ENCODE results near the gene WDR88. TPM values are rescaled to one million over a fixed set of nuclear protein-coding genes. Genes with fewer than 3 reads are reported as not detected.

WDR88 gene
- total RNA-seq, 1 donor from 2014 or later: not detected

- Mint-ChIP-seq H3K4me1 (ENCODE audit: unreplicated experiment) (no peaks in the 10 kb centered on the region), H3K4me3 (ENCODE audit: unreplicated experiment) (no peak overlapping the region), H3K36me3 (ENCODE audit: low read depth, unreplicated experiment) (no peaks in the 10 kb centered on the region), H3K27me3 (ENCODE audit: unreplicated experiment) (peaks cover 9% of the 10 kb centered on the region), H3K9me3 (ENCODE audit: unreplicated experiment) (no peaks in the 10 kb centered on the region), H3K27ac (ENCODE audit: unreplicated experiment) (no peak overlapping the region)
- no peak for TF ChIP-seq CTCF (IDR thresholded peaks at IDR 0.05; ENCODE audit: unreplicated experiment)
- no peak for DNase-seq (ENCODE audit: low spot score)
Measured at GRCh38 chr19:33195645-33196347, 63.9 kb downstream of the WDR88 start.

DNA sequence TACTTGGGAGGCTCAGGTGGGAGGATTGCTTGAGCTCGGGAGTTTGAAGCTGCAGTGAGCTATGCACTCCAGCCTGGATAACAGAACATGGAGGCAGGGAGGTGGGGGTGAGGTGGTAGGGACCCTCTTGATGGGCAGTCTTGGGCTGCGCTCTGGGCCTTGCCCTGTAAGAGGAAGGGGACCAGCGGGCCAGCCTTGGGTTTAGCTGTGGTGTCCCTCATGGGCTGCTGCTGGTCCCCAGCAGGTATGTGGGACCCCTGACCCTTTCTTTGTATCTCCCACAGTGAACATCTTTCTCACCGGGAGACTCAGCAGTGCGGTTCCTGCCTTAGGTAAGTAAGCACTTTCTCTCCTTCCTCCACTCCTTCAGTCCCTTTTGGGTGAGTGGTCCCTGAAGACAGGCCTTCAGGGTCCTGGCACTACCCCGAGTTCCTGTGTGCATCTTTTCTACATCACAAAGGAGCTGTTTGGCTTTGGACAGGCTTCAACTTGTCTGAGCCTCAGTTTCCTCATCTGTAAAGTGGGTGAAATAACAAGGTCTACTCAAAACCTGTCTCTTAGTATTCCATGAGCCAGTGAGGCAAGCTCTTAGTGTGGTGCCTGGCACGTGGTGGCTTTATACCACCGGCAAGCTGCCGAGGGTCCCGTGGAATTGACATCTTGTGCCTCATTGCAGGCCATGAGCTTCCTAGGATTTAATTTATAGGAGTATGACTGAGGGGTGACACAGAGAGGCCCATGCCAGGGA, 64.7 kb downstream of the WDR88 start:
- Mint-ChIP-seq H3K36me3 (ENCODE audit: low read depth, unreplicated experiment) (no peaks in the 10 kb centered on the region), H3K4me3 (ENCODE audit: unreplicated experiment) (no peak overlapping the region), H3K4me1 (ENCODE audit: unreplicated experiment) (no peaks in the 10 kb centered on the region), H3K27ac (ENCODE audit: unreplicated experiment) (no peak overlapping the region), H3K9me3 (ENCODE audit: unreplicated experiment) (no peaks in the 10 kb centered on the region), H3K27me3 (ENCODE audit: unreplicated experiment) (peaks cover 6% of the 10 kb centered on the region)
- DNase-seq (ENCODE audit: low spot score): no peak
- no peak for TF ChIP-seq CTCF (IDR thresholded peaks at IDR 0.05; ENCODE audit: unreplicated experiment)

- Mint-ChIP-seq H3K36me3 (ENCODE audit: low read depth, unreplicated experiment) (no peaks in the 10 kb centered on the region), H3K4me1 (ENCODE audit: unreplicated experiment) (no peaks in the 10 kb centered on the region), H3K4me3 (ENCODE audit: unreplicated experiment) (no peak overlapping the region), H3K27ac (ENCODE audit: unreplicated experiment) (no peak overlapping the region), H3K27me3 (ENCODE audit: unreplicated experiment) (peaks cover 8% of the 10 kb centered on the region), H3K9me3 (ENCODE audit: unreplicated experiment) (no peaks in the 10 kb centered on the region)
- no peak for DNase-seq (ENCODE audit: low spot score)
- no peak for TF ChIP-seq CTCF (IDR thresholded peaks at IDR 0.05; ENCODE audit: unreplicated experiment)
Measured at GRCh38 chr19:33197591-33198000, 65.7 kb downstream of the WDR88 start.

DNA sequence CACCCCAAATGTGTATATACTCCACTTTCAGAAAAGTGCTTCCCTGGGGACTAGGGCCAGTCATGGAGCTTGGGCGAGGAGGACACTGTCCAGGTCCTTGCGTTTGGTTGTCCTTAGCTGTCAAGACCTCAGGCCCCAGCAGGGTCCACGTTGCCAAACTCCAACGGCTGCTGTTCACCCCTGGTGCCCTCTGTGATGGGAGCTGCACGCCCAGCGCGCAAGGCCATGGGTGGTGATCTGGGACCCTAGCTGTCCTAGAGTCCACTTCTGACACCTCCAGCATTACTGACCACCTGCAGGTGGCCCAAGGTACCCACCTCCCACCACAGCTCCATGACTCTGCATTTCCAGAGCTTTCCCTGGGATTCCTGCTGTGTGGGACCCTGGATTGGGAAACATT, 66.3 kb downstream of the WDR88 start:
- Mint-ChIP-seq H3K4me1 (ENCODE audit: unreplicated experiment) (no peaks in the 10 kb centered on the region), H3K27ac (ENCODE audit: unreplicated experiment) (no peak overlapping the region), H3K9me3 (ENCODE audit: unreplicated experiment) (no peaks in the 10 kb centered on the region), H3K36me3 (ENCODE audit: low read depth, unreplicated experiment) (no peaks in the 10 kb centered on the region), H3K27me3 (ENCODE audit: unreplicated experiment) (peaks cover 8% of the 10 kb centered on the region), H3K4me3 (ENCODE audit: unreplicated experiment) (no peak overlapping the region)
- no peak for TF ChIP-seq CTCF (IDR thresholded peaks at IDR 0.05; ENCODE audit: unreplicated experiment)
- no peak for DNase-seq (ENCODE audit: low spot score)

All from endothelial cell (in vitro differentiated cells).